AG09319 (cell line): Measurements from ENCODE around the gene FHAD1.

Experiments
- DNase-seq: peaks from one replicate; pipeline ENCODE4 v3.0.0-alpha.2; 2010; ENCODE audit warnings: low read depth; ENCODE audit errors: extremely low read depth
- TF ChIP-seq, protein P1 (sequence below): IDR thresholded peaks from 2 replicates; pipeline ENCODE4 v1.5.1; 2011; ENCODE audit warnings: low read depth, mild to moderate bottlenecking, inconsistent platforms, low read length, moderate library complexity

Gene FHAD1

DNA sequence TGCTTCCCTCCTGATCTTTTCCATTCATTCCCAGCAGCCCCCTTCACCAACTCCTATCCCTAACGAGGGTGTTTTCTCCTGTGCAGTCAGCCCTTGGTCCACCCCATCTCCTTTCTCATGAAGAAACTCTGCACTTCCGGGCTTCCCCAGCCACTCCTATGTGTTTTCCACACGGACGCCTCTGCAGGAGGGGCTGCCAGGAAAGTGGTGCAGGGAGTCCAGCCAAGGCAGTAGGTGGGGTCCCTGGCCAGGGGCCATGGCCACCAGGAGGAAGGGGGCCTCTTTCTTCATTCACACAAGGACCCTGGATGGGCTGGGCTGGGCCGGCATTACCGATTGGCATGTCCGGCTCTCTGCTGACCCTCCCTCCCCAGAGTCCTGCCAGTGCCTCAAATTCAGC lies 89.8 kb downstream of the FHAD1 start:
- TF ChIP-seq, protein P1, sequence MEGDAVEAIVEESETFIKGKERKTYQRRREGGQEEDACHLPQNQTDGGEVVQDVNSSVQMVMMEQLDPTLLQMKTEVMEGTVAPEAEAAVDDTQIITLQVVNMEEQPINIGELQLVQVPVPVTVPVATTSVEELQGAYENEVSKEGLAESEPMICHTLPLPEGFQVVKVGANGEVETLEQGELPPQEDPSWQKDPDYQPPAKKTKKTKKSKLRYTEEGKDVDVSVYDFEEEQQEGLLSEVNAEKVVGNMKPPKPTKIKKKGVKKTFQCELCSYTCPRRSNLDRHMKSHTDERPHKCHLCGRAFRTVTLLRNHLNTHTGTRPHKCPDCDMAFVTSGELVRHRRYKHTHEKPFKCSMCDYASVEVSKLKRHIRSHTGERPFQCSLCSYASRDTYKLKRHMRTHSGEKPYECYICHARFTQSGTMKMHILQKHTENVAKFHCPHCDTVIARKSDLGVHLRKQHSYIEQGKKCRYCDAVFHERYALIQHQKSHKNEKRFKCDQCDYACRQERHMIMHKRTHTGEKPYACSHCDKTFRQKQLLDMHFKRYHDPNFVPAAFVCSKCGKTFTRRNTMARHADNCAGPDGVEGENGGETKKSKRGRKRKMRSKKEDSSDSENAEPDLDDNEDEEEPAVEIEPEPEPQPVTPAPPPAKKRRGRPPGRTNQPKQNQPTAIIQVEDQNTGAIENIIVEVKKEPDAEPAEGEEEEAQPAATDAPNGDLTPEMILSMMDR, result no peak
- DNase-seq, result no peak

DNA sequence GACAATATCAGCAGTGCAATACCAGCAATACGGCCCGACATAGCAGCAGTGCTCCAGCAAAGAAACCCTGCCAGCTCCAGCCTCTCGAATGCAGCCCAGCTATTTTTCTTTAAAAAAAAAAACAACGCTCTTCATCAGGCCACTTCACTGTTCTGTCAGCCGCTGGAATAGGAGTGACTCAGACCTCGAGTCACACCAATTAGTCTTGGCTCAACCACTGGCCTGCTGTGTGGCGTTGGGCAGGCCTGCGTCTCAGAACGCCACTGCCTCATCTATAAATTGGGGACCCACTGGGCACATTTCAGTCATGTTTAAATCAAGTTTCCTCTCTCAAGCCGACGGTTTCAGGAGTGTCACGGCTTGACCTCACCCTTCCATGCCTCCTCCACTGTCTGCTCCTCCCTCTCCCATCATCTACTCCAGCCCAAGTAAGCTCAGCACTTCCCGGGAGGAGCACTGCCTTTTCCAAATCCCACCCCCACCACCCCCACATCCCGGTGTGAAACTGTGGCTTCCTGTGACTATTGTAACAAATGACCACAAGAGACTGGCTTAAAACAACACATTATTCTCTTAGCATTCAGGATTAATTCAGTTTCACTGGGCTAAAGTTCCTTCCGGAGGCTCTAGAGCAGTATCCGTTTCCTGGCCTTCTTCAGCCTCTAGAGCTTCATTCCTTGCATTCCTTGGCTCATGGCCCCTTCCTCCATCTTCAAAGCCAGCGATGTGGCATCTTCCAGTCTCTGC lies 90.8 kb downstream of the FHAD1 start:
- no peak for DNase-seq
- TF ChIP-seq, protein P1, result no peak

DNA sequence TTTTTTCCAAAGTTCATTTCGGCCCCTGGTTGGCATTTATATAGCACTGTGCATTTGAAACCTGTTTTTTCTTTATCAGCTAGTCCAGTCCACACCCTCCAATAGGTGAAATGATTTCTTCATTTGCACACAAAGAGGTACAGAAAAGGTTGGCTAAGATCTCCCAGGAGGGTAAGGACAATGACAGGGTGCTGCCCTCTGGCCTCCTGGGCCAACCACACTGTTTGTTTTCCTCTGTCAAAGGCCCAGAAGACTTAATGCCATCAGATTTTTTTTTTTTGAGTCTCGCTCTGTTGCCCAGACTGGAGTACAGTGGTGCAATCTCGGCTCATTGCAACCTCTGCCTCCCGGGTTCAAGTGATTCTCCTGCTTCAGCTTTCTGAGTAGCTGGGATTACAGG lies 92.5 kb downstream of the FHAD1 start:
- TF ChIP-seq, protein P1, result no peak
- DNase-seq, result no peak

DNA sequence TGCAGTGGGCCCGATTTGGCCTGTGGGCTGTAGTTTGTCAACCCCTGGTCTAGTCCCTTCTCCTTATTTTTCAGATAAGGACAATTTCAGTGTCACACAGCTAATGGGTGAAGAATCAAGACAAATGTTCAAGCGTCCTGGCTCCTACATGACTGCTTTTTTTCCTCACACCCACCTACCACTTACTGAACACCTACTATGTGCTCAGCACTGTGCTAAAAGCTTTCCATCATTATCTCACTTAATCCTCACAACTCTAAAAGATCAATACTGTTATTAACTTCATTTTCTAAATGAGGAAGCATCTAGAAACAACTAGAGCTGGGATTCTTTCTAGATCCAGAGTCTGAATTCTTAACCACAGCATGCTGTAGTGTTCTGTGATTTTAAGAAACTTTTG lies 94.2 kb downstream of the FHAD1 start:
- TF ChIP-seq, protein P1, result no peak
- no peak for DNase-seq

DNA sequence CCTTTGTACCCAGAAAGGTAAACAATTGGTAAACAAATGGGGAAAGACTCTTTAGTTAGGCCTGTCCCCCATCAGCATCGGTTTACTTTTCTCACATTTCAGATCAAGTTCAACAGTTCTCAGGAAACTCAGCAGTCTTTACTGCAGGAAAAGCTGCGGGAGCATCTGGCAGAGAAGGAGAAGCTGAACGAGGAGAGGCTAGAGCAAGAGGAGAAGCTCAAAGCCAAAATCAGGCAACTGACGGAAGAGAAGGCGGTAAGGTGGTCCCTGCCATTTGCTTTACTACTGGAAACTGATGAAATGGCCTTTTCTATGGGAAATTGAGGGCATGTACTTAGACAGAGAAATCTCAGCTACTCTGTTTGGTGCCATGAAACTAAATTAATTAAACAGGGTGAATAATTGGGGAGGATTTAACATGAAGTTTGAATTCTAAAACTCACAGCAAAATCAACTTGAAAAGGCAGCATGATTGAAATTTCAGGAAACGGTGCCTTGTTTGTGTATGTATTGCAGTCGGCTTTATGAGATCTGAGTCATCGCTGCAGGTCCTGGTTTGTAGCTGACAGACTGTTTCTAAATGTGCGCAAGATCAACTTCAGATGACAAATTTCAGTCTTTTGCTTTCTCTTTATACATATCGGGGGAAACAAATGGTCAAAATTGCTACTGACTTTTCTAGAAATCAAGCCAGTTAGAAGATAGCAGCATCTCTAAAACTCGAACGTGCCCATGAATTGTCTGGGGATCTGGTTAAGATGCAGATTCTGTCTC lies 94.8 kb downstream of the FHAD1 start:
- TF ChIP-seq, protein P1, result no peak
- no peak for DNase-seq

DNA sequence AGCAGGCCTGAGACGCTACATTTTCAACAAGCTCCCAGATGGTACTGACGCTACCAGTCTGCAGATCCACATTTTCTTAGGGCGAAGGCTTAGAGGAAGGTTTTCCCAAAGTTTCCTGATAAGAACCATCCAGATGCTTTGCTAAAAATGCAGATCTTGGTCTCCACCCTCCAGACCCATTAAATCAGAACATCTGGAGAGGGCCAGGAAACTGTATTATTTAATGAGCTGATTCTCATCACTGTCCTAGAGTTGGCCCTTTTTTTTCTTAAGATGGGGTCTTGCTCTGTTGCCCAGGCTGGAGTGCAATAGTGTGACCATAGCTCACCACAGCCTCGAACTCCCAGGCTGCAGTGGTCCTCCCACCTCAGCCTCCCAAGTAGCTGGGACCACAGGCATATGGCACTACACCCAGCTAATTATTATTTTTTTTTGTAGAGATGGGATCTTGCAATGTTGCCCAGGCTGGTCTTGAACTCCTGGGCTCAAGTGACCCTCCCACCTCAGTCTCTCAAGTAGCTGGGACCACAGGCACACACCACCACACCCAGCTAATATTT lies 95.5 kb downstream of the FHAD1 start:
- TF ChIP-seq, protein P1, result no peak
- DNase-seq, result no peak

DNA sequence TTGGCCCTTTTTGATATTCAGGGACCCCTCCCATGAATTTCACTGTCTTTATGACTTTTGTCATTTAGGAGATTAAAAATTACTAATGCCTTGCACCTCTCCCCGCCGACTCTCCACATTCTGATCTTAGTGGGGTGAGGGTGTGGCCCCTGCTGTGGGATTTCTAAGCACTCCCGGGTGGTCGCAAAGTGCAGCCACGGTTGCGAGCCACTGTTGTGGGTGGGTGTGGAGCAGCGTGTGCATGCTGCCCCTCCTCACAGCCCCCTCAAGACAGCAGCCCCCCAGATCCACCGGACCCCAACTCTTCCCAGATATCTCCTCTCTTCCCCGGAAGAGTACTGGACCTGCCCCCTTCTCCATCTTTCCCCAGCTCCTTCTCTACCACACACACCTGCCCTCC lies 96.1 kb downstream of the FHAD1 start:
- TF ChIP-seq, protein P1, result no peak

More for the DNA sequence above, 96.1 kb downstream of the FHAD1 start:
- DNase-seq, result no peak
